ENCODE measurements around the gene NOL6.
"Not testable (repeated sequence)": the region's sequence is repeated elsewhere in the genome, so short reads cannot be mapped to it uniquely, and the experiment has no call there.

The NOL6 gene

GRCh38 chr9:33469891-33470290 is 3.8 kb downstream of the NOL6 start:
- DNase-seq, result no peak

GRCh38 chr9:33468797-33469621 is 4.7 kb downstream of the NOL6 start:
- no peak for DNase-seq

- no peak for DNase-seq
Measured at GRCh38 chr9:33468215-33468730, 5.5 kb downstream of the NOL6 start.

- DNase-seq, result no peak
Measured at GRCh38 chr9:33467526-33467925, 6.2 kb downstream of the NOL6 start.

GRCh38 chr9:33466565-33467495 is 6.9 kb downstream of the NOL6 start:
- DNase-seq, result peak; percentile 69

- no peak for DNase-seq
Measured at GRCh38 chr9:33465596-33466564, 7.8 kb downstream of the NOL6 start.

- DNase-seq, result no peak
Measured at GRCh38 chr9:33465096-33465495, 8.6 kb downstream of the NOL6 start.

- no peak for DNase-seq
Measured at GRCh38 chr9:33464045-33464636, 9.6 kb downstream of the NOL6 start.

- no peak for DNase-seq
Measured at GRCh38 chr9:33463151-33463550, 10.6 kb downstream of the NOL6 start.

- DNase-seq, result no peak
Measured at GRCh38 chr9:33461492-33461891, 12.2 kb downstream of the NOL6 start.

- no peak for DNase-seq
Measured at GRCh38 chr9:33460854-33461253, 12.9 kb downstream of the NOL6 start.

- no peak for DNase-seq
Measured at GRCh38 chr9:33459115-33459514, 14.6 kb downstream of the NOL6 start.

GRCh38 chr9:33458444-33458843 is 15.3 kb downstream of the NOL6 start:
- DNase-seq, result peak; percentile 39

GRCh38 chr9:33455945-33456344 is 17.8 kb downstream of the NOL6 start:
- DNase-seq, result peak; percentile 78

GRCh38 chr9:33455456-33455855 is 18.3 kb downstream of the NOL6 start:
- DNase-seq, result not testable (repeated sequence)

- peak; percentile 56 for DNase-seq
Measured at GRCh38 chr9:33454661-33455026, 19.1 kb downstream of the NOL6 start.

- no peak for DNase-seq
Measured at GRCh38 chr9:33453999-33454660, 19.6 kb downstream of the NOL6 start.

GRCh38 chr9:33453286-33453860 is 20.4 kb downstream of the NOL6 start:
- no peak for DNase-seq

GRCh38 chr9:33452828-33453271 is 20.9 kb downstream of the NOL6 start:
- DNase-seq, result peak; percentile 82

GRCh38 chr9:33450621-33451146 is 23.0 kb downstream of the NOL6 start:
- no peak for DNase-seq

GRCh38 chr9:33449715-33450114 is 24.0 kb downstream of the NOL6 start:
- no peak for DNase-seq
